Epithelial cell of umbilical artery (primary cell): ENCODE measurements around the gene METAP1. TPM values are rescaled to one million over a fixed set of nuclear protein-coding genes. Genes with fewer than 3 reads are reported as not detected.

Experiments
- total RNA-seq: library from RNA; depleted of rRNA; stranded (reverse); fragments of >200 nt; gene quantifications from 2 replicates; pipeline ENCODE4 v1.2.3, GENCODE V29; 2014

The METAP1 gene
- 28.6 and 29.3 TPM in 2 replicates for total RNA-seq

DNA sequence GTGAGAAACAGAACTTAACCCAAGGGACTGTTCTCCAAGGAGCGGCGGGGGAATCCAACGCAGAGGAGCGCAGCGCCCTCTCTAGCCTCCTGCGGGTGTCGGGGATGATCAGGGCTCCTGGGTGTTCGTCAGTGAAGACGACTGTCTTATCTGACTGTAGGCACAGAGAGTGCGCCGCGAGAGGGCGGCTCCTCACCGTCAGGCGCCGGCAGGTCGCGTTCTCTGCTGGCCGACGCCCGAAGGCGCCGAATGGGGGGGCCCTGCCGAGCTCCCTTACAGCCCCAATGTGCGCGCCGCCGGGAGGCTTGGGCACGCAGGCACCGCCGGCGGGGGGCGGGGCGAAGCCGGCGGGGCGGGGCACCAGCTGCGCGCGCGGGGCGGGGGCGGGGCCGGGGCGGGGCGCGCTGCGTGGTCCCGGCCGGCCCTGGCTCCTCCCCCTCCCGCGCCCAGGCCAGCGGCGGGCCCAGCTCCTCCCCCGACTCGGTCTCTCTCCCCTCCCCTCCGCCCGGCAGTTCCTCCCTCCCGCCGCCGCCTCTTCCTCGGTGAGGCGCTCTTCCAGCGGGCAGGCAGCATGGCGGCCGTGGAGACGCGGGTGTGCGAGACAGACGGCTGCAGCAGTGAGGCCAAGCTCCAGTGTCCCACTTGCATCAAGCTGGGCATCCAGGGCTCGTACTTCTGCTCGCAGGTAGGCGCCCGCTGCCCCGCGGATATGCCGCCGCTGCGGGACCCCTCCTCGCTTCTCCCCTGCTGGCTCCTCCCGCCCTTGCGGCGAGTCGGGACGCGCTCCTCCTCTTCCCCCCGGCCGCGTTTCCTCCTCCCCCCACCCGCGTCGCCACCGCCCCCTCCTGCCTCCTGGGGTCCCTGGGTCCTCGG lies at the start of gene METAP1:
TSS of gene METAP1 (plus strand) at position 539 of the 873 bp plus-strand sequence. CDS start at position 572, 33 bp downstream.

DNA sequence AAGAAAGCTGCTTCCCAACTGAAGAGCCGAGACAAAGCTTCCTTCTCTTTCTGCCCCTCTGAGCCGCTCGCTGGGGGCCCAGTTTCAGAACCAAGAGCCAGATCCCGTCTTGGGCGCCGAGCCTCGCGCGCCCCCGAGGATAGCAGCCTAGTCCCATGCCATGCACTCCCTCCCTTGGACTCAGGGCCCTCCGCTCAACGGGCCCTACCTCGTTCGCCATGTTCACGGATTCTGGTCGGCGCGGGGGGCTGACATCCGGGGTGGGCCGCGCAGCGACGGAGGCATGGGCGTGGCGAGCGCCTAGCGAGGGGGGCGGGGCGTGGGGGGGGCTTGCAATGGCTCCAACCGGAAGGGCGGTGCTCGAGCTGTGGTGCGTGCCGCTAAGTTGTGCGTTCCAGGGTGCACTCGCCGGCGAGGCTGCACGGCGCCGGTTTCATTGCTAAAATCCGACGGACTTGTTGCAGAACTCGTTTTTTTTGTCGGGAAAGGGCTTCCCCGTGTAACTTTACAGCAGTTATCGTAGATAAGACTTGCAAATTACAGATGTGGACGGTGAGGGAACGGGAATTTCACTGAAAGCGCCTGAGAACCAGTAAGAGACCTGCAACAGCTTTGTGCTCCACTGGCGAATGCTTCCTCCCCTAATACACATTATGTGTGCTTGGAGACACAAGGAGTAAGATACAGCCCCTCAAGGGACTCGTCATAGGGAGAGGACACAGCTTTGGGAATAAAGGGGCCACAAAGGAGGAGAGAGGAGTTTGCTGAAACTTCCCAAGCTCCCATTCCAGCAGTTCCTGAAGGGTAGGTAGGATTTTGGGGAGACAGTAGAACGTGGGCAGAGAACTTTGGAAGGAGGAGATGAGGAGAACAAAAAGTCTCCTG lies 93.2 kb downstream of the METAP1 start, which contains the start of gene ADH5:
TSS of gene ADH5 (minus strand) at position 308 of the 885 bp plus-strand sequence. CDS start at position 220, 88 bp downstream.

Other genes starting within 250 kb of the METAP1 start
- 295 and 326 TPM in 2 replicates for gene EIF4E, start 66.6 kb upstream of the METAP1 start, total RNA-seq
- gene ADH5, start 93.1 kb downstream of the METAP1 start, total RNA-seq = 100 and 138 TPM in 2 replicates
- gene ADH4, start 148.6 kb downstream of the METAP1 start, total RNA-seq = not detected in 2 replicates
- gene ADH6, start 223.5 kb downstream of the METAP1 start, total RNA-seq = not detected in 2 replicates